ENCODE measurements around the gene OBP2A. TPM values are rescaled to one million over a fixed set of nuclear protein-coding genes. Genes with fewer than 3 reads are reported as not detected.
"Not testable (repeated sequence)": the region's sequence is repeated elsewhere in the genome, so short reads cannot be mapped to it uniquely, and the experiment has no call there.

The OBP2A gene
- total and polyA plus RNA-seq, 2 experiments from 2014 or later: not detected

DNA sequence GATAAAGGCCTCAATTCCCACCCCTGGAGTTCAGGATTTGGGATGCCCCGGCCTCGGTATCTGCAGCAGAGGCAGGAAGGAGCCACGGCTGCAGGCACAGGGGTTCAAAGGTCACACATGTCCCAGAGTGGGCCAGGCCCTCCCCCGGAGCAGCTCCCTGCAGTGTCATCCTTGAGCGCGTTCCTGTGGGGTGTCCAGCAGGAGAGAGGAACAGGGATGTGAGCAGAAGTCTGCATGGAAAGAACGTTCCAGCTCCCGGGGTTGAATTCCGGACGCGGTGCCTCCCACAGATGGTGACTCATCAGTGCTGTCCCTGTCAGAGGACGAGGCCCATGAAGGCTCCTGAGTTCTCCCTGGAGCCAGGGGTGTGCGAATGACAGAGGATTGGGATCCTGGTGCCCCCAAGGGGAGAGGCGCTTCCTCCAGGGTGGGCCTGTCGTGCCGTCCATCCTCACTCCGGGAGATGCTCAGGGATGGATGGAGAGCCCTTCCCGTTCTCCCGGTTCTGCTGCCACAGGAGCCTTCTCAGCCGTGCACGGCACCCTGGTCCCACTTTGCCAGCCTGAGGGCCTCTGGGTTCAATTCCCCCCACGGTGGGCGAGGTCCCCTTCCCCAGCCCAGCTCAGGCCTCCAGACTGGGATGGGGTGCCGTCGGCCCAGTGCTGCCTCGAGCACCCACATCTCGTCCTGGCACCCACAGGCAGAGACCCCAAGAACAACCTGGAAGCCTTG is 21.6 kb upstream of the OBP2A start:
- Histone ChIP-seq H3K4me3 (no peak overlapping the region), H3K4me1 (ENCODE audit: low read depth) (no peaks in the 10 kb centered on the region), H3K27me3 (no peaks in the 10 kb centered on the region), H3K9me3 (ENCODE audit: low read depth) (no peaks in the 10 kb centered on the region), H3K27ac (no peak overlapping the region), H3K36me3 (no peaks in the 10 kb centered on the region)
- TF ChIP-seq, protein P1, sequence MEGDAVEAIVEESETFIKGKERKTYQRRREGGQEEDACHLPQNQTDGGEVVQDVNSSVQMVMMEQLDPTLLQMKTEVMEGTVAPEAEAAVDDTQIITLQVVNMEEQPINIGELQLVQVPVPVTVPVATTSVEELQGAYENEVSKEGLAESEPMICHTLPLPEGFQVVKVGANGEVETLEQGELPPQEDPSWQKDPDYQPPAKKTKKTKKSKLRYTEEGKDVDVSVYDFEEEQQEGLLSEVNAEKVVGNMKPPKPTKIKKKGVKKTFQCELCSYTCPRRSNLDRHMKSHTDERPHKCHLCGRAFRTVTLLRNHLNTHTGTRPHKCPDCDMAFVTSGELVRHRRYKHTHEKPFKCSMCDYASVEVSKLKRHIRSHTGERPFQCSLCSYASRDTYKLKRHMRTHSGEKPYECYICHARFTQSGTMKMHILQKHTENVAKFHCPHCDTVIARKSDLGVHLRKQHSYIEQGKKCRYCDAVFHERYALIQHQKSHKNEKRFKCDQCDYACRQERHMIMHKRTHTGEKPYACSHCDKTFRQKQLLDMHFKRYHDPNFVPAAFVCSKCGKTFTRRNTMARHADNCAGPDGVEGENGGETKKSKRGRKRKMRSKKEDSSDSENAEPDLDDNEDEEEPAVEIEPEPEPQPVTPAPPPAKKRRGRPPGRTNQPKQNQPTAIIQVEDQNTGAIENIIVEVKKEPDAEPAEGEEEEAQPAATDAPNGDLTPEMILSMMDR (IDR thresholded peaks at IDR 0.05; ENCODE audit: low read depth, low read length): no peak
- peak in 1 of 2 donors; percentile 49 for DNase-seq (ENCODE audit: low read depth in 1 of 2, low spot score in 1 of 2)

DNA sequence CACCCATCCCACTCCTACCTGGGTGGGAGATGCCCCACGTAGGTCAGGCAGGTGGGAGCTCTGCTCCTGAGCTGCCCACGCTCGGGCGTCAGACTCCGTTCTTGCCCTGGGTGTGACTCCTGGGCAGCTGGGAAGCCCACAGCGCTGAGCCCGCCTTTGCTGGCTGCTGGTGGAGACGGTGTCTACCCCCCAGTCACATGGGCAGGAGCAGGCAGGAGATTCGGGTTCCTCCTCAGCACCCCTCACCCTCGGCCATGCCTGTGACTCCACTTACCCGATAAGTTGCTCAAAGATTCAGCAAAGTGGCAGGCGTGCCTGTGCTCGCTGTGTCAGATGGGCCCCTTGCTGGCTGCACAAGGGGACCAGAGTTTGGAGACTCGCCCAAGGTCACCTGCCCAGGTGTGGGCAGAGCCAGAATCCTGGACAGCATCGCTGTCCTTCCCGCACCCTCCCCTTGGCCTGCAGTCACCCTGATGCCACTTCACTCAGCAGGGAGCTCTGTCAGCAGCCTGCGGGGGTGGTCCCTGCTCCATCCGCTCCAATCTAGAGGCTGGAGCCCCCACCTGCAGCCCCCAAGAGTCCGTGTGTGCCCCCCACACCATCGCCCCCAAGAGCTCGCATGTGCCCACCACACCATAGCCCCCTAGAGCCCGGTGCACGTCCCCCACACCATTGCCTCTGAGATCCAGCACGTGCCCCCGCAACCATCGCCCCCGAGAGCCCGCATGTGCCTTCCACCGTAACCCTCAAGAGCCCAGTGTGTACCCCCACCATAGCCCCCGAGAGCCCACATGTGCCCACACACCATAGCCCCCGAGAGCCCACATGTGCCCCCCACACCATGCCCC is 20.5 kb upstream of the OBP2A start:
- no peaks in the 10 kb centered on the region for H3K36me3 ChIP-seq
- TF ChIP-seq, protein P1 (IDR thresholded peaks at IDR 0.05; ENCODE audit: low read depth, low read length): no peak
- H3K4me3 ChIP-seq: no peak overlapping the region
- no peaks in the 10 kb centered on the region for H3K27me3 ChIP-seq
- no peaks in the 10 kb centered on the region for H3K4me1 ChIP-seq (ENCODE audit: low read depth)
- no peaks in the 10 kb centered on the region for H3K9me3 ChIP-seq (ENCODE audit: low read depth)
- no peak for DNase-seq (ENCODE audit: low read depth in 1 of 2, low spot score in 1 of 2)
- no peak overlapping the region for H3K27ac ChIP-seq

DNA sequence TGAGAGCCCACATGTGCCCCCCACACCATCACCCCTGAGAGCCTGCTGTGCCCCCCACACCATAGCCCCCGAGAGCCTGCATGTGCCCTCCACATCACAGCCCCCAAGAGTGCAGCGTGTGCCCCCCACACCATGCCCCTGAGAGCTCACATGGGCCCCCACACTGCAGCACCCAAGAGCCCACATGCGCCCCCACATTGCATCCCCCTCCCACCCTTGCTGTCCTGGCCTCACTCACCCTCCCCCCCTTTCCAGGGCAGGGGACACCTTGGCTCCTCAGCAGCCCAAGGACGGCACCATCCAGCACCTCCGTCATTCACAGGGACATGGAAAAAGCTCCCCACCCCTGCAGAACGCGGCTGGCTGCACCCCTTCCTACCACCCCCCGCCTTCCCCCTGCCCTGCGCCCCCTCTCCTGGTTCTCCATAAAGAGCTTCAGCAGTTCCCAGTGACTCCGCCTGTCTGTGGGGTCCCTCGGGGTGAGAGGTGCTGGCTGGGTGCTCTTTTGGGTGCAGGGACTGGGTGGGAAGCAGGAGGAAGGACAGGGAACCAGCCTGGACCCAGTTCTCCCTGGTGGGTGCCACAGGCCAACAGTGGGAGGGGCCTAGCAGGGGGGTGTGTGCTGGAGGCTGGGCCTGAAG is 19.7 kb upstream of the OBP2A start:
- H3K27me3 ChIP-seq: no peaks in the 10 kb centered on the region
- H3K36me3 ChIP-seq: no peaks in the 10 kb centered on the region
- no peak overlapping the region for H3K4me3 ChIP-seq
- H3K4me1 ChIP-seq (ENCODE audit: low read depth): no peaks in the 10 kb centered on the region
- DNase-seq (ENCODE audit: low read depth in 1 of 2, low spot score in 1 of 2): no peak
- no peak overlapping the region for H3K27ac ChIP-seq
- TF ChIP-seq, protein P1 (IDR thresholded peaks at IDR 0.05; ENCODE audit: low read depth, low read length): no peak
- H3K9me3 ChIP-seq (ENCODE audit: low read depth): no peaks in the 10 kb centered on the region

DNA sequence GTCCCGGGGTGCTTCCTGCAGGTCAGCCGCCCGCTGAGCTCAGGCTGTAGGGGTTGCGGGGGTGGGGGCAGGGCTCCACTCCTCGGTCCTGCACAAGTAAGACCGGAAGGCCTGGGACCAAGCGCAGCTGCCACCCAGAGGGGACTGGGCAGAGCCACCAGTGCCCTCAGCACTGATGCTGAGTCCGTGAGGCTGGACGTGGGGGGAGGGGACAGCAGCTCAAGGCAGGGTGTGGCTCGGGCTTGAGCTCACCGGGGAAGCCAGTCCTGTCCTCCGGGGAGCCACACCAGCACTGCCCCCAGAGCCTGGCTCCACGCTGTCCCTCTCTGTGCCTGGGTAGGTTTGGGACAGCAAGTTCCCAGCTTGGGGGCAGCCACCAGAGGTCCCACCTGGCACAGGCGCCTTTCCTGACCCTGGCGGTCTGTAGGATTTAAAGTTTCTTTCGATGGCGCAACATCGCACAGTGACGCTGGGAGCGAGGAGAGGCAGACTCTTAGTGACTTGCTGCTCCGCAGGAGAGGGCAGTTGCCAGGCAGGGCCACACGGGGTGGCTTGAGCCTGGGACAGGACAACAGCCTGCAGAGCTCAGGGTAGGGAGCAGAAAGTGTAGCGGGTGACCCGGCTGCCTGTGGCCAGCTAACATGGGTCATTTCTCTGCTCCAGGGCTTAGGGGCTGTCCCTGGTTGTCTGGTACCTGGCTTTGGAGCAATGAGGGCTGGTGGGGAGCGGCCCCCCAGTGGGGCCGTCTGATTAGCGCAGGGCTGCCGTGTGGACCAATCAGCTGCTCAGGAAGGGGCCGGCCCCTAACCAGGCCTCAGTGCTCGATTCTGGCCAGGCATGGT is 19.0 kb upstream of the OBP2A start:
- no peaks in the 10 kb centered on the region for H3K9me3 ChIP-seq (ENCODE audit: low read depth)
- no peak for DNase-seq (ENCODE audit: low read depth in 1 of 2, low spot score in 1 of 2)
- TF ChIP-seq, protein P1 (IDR thresholded peaks at IDR 0.05; ENCODE audit: low read depth, low read length): no peak
- no peak overlapping the region for H3K27ac ChIP-seq
- H3K27me3 ChIP-seq: no peaks in the 10 kb centered on the region
- H3K36me3 ChIP-seq: no peaks in the 10 kb centered on the region
- no peak overlapping the region for H3K4me3 ChIP-seq
- H3K4me1 ChIP-seq (ENCODE audit: low read depth): no peaks in the 10 kb centered on the region

DNA sequence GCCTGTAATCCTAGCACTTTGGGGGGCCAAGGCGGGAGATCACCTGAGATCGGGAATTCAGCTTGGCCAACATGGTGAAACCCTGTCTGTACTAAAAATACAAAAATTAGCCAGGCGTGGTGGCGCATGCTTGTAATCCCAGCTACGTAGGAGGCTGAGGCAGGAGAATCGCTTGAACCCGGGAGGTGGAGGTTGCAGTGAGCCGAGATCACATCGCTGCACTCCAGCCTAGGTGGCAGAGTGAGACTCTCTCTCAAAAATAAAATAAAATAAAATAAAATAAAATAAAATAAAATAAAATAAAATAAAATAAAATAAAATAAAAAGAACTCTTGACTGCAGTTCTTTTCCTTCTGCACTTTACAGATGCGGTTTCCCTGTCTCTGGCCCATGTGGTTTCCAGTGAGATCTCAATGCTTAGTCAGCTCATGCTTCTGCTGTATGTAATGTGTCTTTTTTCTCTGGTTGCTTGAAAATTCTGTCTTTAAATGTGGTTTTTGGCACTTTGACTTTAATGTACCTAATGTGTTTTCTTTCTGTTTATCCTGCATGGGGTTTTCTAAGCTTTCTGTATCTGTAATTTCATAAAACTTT is 17.0 kb upstream of the OBP2A start:
- not testable (repeated sequence) for H3K9me3 ChIP-seq (ENCODE audit: low read depth); H3K4me3 ChIP-seq; H3K36me3 ChIP-seq; DNase-seq (ENCODE audit: low read depth in 1 of 2, low spot score in 1 of 2); H3K27ac ChIP-seq; H3K27me3 ChIP-seq; H3K4me1 ChIP-seq (ENCODE audit: low read depth)

Measured in cardiac muscle cell (in vitro differentiated cells and primary cell).